SK-N-MC (cell line): ENCODE measurements around the gene GARIN5A.

Source experiments
- EZH2 ChIP-seq: fragments of 200-600 bp; sonication (generic); IDR thresholded peaks from one replicate; pipeline ENCODE4 v1.6.1; 2017; ENCODE audit warnings: antibody characterized with exemption
- FOXP2 ChIP-seq: optimal IDR thresholded peaks from 2 replicates; pipeline ENCODE3; 2011; ENCODE audit warnings: mild to moderate bottlenecking, moderate library complexity; ENCODE audit not compliant: insufficient read depth; ENCODE audit errors: extremely low read length, control extremely low read depth
- POLR2AphosphoS5 ChIP-seq: IDR thresholded peaks from 2 replicates; pipeline ENCODE4 v1.6.1; 2012; ENCODE audit warnings: mild to moderate bottlenecking, low read depth, low read length, borderline replicate concordance

DNA sequence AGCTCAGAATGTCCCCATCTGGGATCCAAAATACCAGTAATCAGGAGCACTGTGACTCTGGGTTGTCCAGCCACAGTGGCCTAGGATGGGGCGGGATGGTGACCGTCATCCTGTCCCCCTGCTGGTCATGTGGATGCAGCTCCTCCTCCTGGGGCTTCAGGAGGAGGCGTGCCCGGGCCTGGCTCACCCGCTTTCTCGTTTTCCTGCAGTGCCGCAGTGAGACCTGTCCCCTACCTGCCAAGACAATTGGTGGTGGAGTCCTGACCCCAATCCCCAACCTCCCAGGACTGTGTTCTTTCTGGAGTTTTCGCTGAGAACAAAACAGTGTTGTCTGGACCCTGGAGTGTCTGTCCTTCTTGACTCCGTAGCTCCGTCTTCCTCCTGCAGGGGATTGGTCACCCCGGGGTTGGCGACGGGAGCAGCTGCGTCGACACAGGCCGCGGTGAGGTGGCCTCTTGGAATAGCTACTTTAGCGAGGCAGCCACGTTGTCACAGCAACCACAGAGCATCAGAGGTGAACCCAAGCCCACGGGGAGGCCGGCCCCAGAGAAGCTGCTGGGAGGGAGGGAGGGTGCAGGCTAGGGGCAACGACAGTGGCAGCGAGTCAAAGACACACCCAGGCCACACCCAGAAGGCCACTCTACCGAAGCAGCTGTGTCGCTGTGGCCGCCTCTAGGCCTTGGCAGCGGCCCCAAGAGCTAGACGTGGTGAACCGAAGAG lies 10.5 kb downstream of the GARIN5A start:
- TF ChIP-seq EZH2 (no peak), POLR2AphosphoS5 (no peak), FOXP2 (no peak)
